ENCODE results near the gene FBRSL1. TPM values are rescaled to one million over a fixed set of nuclear protein-coding genes. Genes with fewer than 3 reads are reported as not detected.

The FBRSL1 gene
- total and polyA plus RNA-seq, 9 donors: 3.2 to 69.5 (median 32.2) TPM

- Histone ChIP-seq H3K4me3 (peak overlapping the region; percentile 56), H3K27ac (no peak overlapping the region), H3K9me3 (no peaks in the 10 kb centered on the region), H3K4me1 (ENCODE audit: insufficient read depth) (peaks cover 44% of the 10 kb centered on the region), H3K36me3 (no peaks in the 10 kb centered on the region), H3K27me3 (no peaks in the 10 kb centered on the region)
- TF ChIP-seq EP300 (IDR thresholded peaks at IDR 0.05) (no peak), CTCF (IDR thresholded peaks at IDR 0.05) (no peak), POLR2A (IDR thresholded peaks at IDR 0.05) (no peak)
- 82 to 84% (median 83%) methylated on average over 12 of the region's 12 CpGs for WGBS, 3 donors
- intact Hi-C loops (cut with DNase I): loop anchor here in 1 of 4 donors (5.0 kb wide), 1 partner anchor 350 kb away; the partner anchor contains the start of genes DDX51 and NOC4L
- DNase-seq: peak in 1 of 5 donors; percentile 19
Measured at GRCh38 chr12:132492522-132492921, 2.6 kb downstream of the FBRSL1 start.

GRCh38 chr12:132492951-132493350 is 3.0 kb downstream of the FBRSL1 start:
- no peak for DNase-seq
- intact Hi-C loops (cut with DNase I): loop anchor here in 1 of 4 donors (5.0 kb wide), 1 partner anchor 351 kb away; the partner anchor contains the start of genes DDX51 and NOC4L
- no peak overlapping the region for H3K27ac ChIP-seq
- no peaks in the 10 kb centered on the region for H3K27me3 ChIP-seq
- no peaks in the 10 kb centered on the region for H3K9me3 ChIP-seq
- peaks cover 44% of the 10 kb centered on the region for H3K4me1 ChIP-seq (ENCODE audit: insufficient read depth)
- no peak overlapping the region for H3K4me3 ChIP-seq
- 81 to 84% (median 83%) methylated on average over 12 of the region's 12 CpGs for WGBS, 3 donors
- H3K36me3 ChIP-seq: no peaks in the 10 kb centered on the region
- TF ChIP-seq CTCF (IDR thresholded peaks at IDR 0.05) (no peak), EP300 (IDR thresholded peaks at IDR 0.05) (no peak)

- Histone ChIP-seq H3K9me3 (no peaks in the 10 kb centered on the region), H3K27me3 (no peaks in the 10 kb centered on the region), H3K36me3 (no peaks in the 10 kb centered on the region), H3K4me3 (no peak overlapping the region), H3K4me1 (ENCODE audit: insufficient read depth) (peaks cover 44% of the 10 kb centered on the region), H3K27ac (no peak overlapping the region)
- no peak for DNase-seq
- no peak for TF ChIP-seq POLR2A (IDR thresholded peaks at IDR 0.05)
- no peak for TF ChIP-seq CTCF (IDR thresholded peaks at IDR 0.05)
- no peak for TF ChIP-seq EP300 (IDR thresholded peaks at IDR 0.05)
- 82 to 87% (median 85%) methylated on average over 18 of the region's 18 CpGs for WGBS, 3 donors
- intact Hi-C loops (cut with DNase I): loop anchor here in 1 of 4 donors (5.0 kb wide), 1 partner anchor 351 kb away; the partner anchor contains the start of genes DDX51 and NOC4L
Measured at GRCh38 chr12:132493482-132494178, 3.7 kb downstream of the FBRSL1 start.

- peak in 2 of 5 donors; percentile 21 to 33 for DNase-seq
Measured at GRCh38 chr12:132494294-132495164, 4.6 kb downstream of the FBRSL1 start.

More at GRCh38 chr12:132494294-132495164, 4.6 kb downstream of the FBRSL1 start:
- no peak for TF ChIP-seq POLR2A (IDR thresholded peaks at IDR 0.05)
- TF ChIP-seq EP300 (IDR thresholded peaks at IDR 0.05): no peak
- no peak for TF ChIP-seq CTCF (IDR thresholded peaks at IDR 0.05)
- intact Hi-C loops (cut with DNase I): loop anchor here in 1 of 4 donors (5.0 kb wide), 1 partner anchor 352 kb away; the partner anchor contains the start of genes DDX51 and NOC4L
- H3K27me3 ChIP-seq: no peaks in the 10 kb centered on the region
- H3K9me3 ChIP-seq: no peaks in the 10 kb centered on the region
- 74 to 79% (median 74%) methylated on average over 24 to 25 of the region's 25 CpGs for WGBS, 3 donors
- H3K27ac ChIP-seq: no peak overlapping the region
- peaks cover 44% of the 10 kb centered on the region for H3K4me1 ChIP-seq (ENCODE audit: insufficient read depth)
- H3K36me3 ChIP-seq: no peaks in the 10 kb centered on the region
- no peak overlapping the region for H3K4me3 ChIP-seq

Data from ovary (tissue), 9 donors.